Cortex of kidney (tissue), 1 donor: ENCODE measurements around the gene BNIP1.

Experiments used
- DNase-seq: peaks from one replicate; lab custom pipeline; 2025; lab: John Stamatoyannopoulos, UW

Gene BNIP1

DNA sequence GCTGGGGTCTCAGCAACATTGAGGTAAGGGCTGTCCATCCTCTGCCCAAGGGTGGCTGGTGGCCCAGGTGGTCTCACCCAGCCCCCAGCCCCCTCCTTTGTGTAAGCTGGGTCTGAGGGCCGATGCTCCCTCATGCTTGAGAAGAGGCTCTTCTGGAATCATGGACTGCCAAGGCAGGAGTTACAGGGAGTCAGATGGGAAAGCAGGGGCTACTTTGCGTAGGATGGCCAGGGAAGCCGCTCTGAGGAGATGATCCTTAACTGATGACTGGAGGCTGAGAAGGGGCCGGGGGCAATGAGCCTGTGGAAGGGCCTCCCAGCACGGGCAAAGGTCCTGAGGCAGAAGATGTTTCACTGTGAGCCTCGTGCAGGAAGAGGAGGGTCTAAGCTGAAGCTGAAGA is 67.0 kb downstream of the BNIP1 start:
- DNase-seq = no peak

DNA sequence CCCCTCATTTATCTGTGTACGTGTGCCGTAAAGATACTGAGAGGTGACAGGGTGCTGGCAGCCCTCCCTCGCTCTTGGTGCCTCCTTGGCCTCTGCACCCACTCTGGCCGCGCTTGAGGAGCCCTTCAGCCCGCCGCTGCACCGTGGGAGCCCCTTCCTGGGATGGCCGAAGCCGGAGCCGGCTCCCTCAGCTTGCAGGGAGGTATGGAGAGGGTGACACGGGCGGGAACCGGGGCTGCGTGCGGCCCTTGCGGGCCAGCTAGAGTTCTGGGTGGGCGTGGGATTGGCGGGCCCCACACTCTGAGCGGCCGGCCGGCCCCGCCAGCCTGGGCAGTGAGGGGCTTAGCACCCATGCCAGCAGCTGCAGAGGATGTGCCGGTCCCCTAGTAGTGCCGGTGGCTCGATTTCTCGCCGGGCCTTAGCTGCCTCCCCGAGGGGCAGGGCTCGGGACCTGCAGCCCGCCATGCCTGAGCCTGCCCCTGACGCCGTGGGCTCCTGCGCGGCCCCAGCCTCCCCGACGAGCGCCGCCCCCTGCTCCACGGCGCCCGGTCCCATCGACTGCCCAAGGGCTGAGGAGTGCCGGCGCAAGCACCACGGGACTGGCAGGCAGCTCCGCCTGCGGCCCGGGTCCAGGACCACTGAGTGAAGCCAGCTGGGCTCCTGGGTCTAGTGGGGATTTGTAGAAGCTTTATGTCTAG is 69.1 kb downstream of the BNIP1 start:
- DNase-seq = no peak
